Stimulated activated CD8-positive, alpha-beta memory T cell treated with anti-CD3 and anti-CD28 coated beads, Interleukin-12 subunit alpha, Interleukin-12 subunit beta, amount 100 ng/mL, for 24 hours (primary cell): Measurements from ENCODE around the gene SLC8A3.

Experiments used
- DNase-seq: peaks from one replicate; pipeline ENCODE4 v3.0.0-alpha.2; 2020; ENCODE audit errors: extremely low read depth

SLC8A3 gene

GRCh38 chr14:70022771-70023445, 165.8 kb downstream of the SLC8A3 start:
- no peak for DNase-seq

DNA sequence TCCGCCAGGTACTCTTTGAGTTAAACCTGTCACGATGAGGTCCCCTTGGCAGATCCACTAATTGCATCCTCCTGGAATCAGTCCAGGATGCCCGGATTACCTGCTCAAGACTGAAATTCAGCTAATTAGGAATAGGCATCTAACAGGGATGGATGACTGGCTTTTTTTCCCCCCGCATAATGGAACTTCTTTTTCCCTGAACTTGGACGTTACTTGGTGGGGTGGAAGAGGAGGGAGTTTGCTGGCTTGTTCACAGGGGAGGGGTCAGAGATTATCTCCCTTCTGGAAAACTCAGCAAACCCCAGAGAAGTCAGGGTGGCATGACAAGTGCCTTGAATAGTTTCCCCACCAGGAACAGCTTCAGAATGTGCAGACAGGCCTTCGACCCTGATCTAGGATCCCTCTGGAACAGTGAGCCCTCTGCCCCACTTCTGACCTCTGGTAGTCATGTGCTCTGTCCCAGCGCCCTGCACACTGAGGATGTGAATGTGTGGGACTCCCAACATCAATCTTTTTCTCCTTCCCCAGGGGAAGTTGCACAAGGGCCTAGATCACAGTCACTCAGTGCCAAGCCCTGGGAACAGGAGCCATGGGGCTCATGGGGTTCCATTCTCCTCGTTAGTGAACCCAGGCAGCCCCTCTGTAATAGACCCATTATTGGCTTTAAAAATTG, 167.1 kb downstream of the SLC8A3 start:
- no peak for DNase-seq

- no peak for DNase-seq
Measured at GRCh38 chr14:70020352-70021170, 168.2 kb downstream of the SLC8A3 start.

DNA sequence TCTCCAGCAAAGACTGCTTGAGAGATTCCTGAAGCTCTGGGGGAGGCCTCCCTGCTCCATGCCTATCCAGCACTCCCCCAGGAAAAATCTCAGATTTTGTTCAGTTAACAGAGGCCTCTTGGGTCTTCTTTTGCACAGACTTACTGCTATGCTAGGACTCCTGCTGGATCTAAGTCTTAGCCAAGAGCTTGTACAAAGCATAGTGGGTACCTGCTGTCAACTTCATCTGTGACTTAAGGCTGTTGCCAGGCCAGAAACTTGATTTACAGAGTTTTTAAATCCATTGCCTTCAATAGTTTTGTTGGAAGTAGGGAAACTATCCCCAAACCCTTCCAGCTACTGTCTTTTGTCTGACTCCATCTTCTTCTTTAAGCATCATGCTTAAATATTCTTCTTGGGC, 169.1 kb downstream of the SLC8A3 start:
- no peak for DNase-seq

GRCh38 chr14:70018713-70019211, 170.0 kb downstream of the SLC8A3 start:
- DNase-seq: no peak

- no peak for DNase-seq
Measured at GRCh38 chr14:70018230-70018629, 170.5 kb downstream of the SLC8A3 start.

DNA sequence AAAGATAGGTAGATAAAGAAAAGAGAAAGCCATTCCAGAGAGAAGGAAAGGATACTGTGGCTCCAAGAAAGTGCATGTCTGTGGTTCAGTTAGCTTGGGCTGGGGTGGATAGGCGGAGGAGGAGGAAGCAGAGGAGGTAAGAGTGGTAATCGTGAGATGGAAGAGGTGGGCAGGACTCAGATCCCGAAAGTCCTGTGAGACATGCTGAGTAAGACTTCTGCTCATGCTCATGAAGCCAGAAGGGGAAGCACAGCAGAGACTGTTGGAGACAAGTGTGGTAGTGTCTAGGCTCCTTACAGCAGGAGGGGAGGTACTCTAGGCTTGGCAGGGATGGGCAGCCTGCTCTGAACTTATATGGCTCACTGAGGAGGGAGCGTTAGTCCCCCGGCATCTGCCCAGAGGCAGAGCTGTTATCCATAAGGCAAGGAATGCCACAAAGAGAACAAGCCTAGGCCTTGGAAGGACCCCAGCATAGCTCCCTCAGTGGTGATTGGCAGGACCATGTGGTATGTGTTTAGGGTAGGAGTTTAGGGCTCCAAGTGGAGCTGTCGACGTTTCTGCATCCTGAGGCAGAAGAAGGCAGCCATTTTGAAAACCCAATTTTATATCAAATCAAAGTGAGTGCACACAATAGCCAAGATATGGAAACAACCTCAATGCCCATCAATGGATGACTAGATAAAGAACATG, 174.2 kb downstream of the SLC8A3 start:
- DNase-seq: no peak

DNA sequence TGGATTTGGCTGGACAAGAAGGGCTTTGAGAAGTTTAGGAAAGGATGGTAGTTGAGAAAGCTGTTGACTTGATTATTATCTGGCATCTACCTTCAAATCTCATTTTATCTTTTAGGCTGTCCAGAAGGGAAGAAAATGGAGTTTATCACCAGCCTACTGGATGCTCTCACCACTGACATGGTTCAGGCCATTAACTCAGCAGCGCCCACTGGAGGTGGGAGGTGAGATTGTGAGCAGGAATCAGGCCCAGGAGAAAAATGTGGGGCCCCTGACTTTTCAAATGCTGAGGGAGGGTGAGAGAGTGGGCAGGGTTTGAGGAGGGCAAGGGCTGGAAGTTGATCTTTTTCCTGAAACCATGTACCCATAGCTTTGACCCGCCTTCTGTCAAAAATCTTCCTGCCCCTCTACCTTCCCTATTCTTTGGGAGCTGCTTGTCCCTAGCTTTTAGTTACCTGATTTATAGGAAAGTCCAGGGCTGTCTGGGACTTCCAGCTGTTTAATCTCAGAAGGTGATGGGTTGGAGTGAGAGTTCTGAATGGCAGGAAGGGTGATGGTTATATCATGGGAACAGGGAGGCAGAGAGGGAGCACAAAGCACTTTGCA, 175.4 kb downstream of the SLC8A3 start:
- DNase-seq: no peak

- DNase-seq: no peak
Measured at GRCh38 chr14:70011708-70012107, 177.0 kb downstream of the SLC8A3 start.

DNA sequence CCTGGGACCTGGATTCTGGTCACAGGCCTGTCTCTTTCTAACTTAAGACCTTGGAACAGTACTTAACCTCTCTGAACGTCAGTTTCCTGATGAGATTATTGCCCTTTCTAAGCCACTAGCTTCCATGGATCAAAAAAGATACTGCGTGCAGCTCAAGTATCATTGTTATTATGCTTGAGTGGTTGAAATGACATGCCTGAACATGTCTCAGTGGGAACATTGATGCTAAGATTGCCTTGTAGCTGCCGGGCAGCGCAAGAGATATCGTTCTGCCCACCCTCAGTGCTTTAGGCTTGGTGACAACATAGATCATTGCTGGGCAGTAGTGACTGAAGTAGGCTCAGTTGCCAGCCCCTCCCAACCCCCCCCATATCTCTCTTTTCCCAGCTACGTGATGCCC, 177.7 kb downstream of the SLC8A3 start:
- DNase-seq: no peak

- DNase-seq: no peak
Measured at GRCh38 chr14:70009961-70010360, 178.8 kb downstream of the SLC8A3 start.

- DNase-seq: no peak
Measured at GRCh38 chr14:70008284-70009262, 180.2 kb downstream of the SLC8A3 start.

GRCh38 chr14:70006699-70007098, 182.1 kb downstream of the SLC8A3 start:
- no peak for DNase-seq

DNA sequence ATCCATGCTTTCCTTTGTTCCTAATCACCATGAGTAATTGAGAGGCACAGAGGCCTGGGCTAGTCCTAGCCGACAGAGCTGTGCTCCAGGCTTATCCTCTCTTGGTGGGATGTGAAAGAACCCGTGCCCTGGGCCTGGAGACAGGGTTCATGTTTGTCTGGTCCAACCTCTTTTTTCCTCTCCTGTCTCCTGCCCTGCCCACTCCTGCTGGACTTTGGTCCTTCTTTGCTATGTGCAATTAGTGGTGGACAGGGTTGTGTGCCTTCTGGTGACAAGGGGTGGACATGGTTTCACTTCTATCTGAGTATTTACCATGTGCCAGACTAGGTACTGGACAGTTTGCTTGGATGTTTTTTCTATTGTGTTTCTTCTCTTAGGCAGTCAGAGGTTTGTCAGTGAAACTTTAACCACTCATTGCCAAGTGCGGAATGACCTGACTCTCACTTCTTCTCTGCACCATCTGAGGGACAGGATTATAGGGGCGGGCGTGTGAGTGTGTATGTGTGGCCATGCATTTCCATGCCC, 183.4 kb downstream of the SLC8A3 start:
- DNase-seq: no peak

DNA sequence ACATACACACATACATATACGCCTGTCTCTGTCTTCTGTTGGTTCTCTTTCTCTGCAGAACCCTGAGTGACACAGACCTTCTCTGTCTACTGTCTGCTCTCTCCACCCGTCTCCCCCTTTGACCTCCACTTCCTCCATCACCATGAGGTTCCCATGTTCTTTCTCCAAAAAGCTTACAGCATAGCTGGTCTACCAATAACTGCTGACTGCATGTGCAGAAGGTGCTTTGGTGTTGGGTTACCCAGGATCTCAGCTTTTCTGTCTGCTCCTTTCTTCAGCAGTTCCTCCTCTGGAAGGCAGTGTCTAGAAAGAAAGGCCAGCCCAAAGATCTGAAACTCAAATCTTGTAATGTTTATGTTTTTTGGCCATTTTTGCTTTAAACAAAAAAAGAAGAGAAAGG, 184.0 kb downstream of the SLC8A3 start:
- no peak for DNase-seq

GRCh38 chr14:70002589-70003346, 186.0 kb downstream of the SLC8A3 start:
- DNase-seq: no peak

DNA sequence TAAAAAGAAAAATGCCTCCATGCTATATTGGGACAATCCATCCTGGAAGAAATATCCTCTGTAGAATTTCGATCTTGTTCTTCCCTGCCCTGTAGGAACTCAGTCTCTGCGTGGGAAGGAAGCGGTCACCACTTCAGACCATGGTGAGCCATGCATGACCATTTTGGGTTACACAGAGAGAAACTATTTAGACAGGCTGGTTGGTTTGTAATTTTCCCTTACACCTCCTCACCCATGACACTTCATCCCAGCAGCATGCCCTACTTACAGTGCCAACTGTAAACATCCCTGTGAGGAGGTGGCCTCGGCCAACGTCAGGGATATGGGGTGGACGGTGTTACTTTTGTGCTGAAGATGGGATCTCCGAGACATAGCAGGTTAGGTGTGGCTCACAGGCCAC, 188.2 kb downstream of the SLC8A3 start:
- no peak for DNase-seq

DNA sequence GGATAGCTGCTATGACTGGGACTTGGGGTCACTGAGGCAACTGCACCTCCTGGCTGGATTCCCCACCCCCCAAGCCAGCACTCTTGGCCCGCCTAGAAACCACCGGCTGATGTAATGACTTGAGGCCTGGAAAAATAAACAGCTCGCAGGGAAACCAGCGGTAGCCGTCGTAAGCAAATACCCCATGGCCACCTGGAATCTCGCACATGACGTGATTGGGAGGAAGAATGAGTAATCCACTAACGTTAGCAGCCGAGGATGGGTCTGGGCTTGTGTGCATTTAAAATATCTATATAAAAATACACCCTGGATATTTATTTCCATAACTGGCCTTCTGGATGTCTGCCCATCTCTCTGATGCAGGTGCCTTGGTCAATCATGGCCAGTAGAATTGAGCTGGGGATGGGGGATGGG, 189.5 kb downstream of the SLC8A3 start:
- DNase-seq: no peak

DNA sequence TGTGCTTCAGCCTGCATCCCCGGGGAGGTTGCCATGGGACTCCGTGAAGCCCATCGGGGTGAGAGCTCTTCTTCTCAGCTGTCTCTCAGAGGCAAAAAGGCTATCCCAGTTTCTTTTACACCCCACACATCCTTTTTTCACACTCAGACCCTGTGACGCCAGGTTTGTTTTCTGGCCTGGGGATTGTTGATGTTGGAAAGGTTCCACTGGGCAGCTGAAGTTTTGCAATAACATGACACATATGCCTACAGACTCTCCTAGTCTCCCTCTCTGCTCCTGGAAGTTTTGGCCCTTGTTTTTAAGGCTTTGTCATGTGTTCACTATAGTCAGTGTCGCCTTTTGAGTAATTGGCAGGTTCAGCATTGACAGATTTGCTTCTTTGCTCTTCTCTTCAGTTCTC, 190.9 kb downstream of the SLC8A3 start:
- DNase-seq: no peak
